Lung (tissue), 12 donors: ENCODE measurements around the gene SLC9A2. TPM values are rescaled to one million over a fixed set of nuclear protein-coding genes. Genes with fewer than 3 reads are reported as not detected.

Experiments
- ATAC-seq: fragments of 200-7000 bp; cut with Tn5 transposase; one replicate; pipeline ENCODE4 v1.9.1; 2020; ENCODE audit warnings: moderate number of reproducible peaks; ENCODE audit not compliant: insufficient read depth, low FRiP score
- DNase-seq, 3 donors: peaks; one replicate each; pipeline ENCODE4 v3.0.0-alpha.2; 2013 to 2017
- H3K27ac ChIP-seq, 2 donors: one replicate each; pipeline ENCODE4 v1.5.1; 2013; ENCODE audit warnings: mild to moderate bottlenecking in 2 of 2, moderate library complexity in 2 of 2, control low read depth in 1 of 2, inconsistent platforms in 1 of 2, low read depth in 1 of 2, low read length in 1 of 2
- H3K27me3 ChIP-seq, 3 donors: one replicate each; pipeline ENCODE4 v1.5.1; 2013; ENCODE audit warnings: low read length in 2 of 3; ENCODE audit not compliant: control insufficient read depth in 3 of 3, insufficient read depth in 3 of 3
- H3K36me3 ChIP-seq, 4 donors: one replicate each; pipeline ENCODE4 v1.5.1; 2013; ENCODE audit warnings: low read length in 4 of 4, mild to moderate bottlenecking in 1 of 4, moderate library complexity in 1 of 4; ENCODE audit not compliant: control insufficient read depth in 4 of 4, insufficient read depth in 4 of 4
- H3K4me1 ChIP-seq, 5 donors: one replicate each; pipeline ENCODE4 v1.5.1; 2013; ENCODE audit warnings: low read length in 5 of 5, mild to moderate bottlenecking in 2 of 5, moderate library complexity in 1 of 5; ENCODE audit not compliant: control insufficient read depth in 5 of 5, insufficient read depth in 5 of 5
- H3K4me3 ChIP-seq: one replicate; pipeline ENCODE4 v1.5.1; 2013; ENCODE audit warnings: mild to moderate bottlenecking, control low read depth, moderate library complexity
- H3K9ac ChIP-seq, 2 donors: one replicate each; pipeline ENCODE4 v1.5.1; 2013; ENCODE audit warnings: low read length in 2 of 2, control low read depth in 1 of 2; ENCODE audit not compliant: insufficient read depth in 1 of 2
- H3K9me3 ChIP-seq, 4 donors: one replicate each; pipeline ENCODE4 v1.5.1; 2013; ENCODE audit warnings: low read length in 3 of 4, mild to moderate bottlenecking in 1 of 4, moderate library complexity in 1 of 4; ENCODE audit not compliant: control insufficient read depth in 4 of 4, insufficient read depth in 3 of 4
- WGBS, 2 donors: extraction: QIAGEN DNeasy Blood & Tissue Kit; methylation state at CpG; one replicate each; pipeline ENCODE4 v1.1.7; 2013; 5-methylcytosine and 5-hydroxymethylcytosine counted together
- polyA plus RNA-seq, 2 donors: library from polyadenylated mRNA; stranded (reverse); fragments of 200-250 nt; gene quantifications; one replicate each; pipeline ENCODE4 v1.2.1, GENCODE V29; 2013
- total RNA-seq, 2 donors: library from RNA; depleted of rRNA in 1 of 2; stranded (reverse); fragments of >200 nt in 1 of 2; gene quantifications; one replicate each; pipeline ENCODE4 v1.2.1, GENCODE V29; 2014 to 2021
- TF ChIP-seq, protein P1 (sequence below): IDR thresholded peaks from 2 replicates; pipeline ENCODE4 v1.5.1; 2012; ENCODE audit warnings: mild to moderate bottlenecking; ENCODE audit errors: control extremely low read depth, extremely low read depth
- donor health status: control.
- donor health status: control.
- donor health status: Bipolar disorder and iron deficiency.
- donor health status: healthy.
- donor health status: DM: yes; HTN: yes; CAD: no.

The SLC9A2 gene
- total and polyA plus RNA-seq, 4 donors: 0.04 to 0.52 (median 0.07) TPM

DNA sequence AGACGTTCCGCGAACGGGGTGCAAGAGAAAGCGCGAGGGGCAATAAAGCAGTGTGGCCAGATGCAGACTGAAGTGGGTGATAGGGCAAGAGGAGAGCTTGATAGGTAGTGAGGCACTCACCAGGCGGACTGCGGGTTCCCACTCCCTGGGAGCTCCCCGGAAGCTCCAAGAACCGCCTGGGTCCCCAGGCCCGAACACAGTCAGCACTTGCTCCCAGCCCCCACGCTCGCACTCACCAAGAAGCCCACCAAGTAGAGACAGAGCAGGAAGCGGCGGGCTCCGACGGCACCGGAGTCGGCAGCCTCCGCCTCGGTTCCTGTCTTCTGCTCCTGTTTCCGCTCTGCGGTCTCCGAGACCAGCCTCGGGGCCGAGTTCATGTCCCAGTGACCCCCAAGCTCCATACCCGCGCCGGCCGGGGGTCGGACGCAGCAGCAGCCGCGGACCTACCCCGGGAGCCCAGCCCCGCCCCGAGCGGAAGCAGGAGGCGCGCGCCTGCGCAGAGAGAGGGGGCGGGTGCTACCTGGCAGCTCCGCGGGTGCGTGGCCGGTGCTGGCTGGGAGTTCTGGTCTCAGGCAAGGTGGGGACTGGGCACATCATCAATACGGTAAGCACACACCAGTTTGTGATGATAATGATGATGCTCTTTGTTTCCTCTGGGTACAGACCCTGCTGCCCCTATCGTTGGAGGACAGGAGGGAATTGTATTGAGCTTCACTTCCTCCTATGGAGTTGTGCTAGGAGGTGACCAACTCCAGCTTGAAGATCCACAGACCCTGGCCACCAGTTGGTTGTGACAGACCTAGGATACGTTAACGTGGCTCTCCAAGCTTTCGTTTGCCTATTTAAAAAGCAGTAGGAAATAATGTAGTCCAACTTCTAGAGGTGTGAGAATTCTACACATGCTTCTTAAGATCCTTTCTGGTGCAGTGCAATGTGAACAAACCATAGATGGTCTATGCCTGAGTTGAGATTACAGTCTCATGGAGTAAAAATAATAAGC, 117.4 kb downstream of the SLC9A2 start:
- Histone ChIP-seq H3K9ac (peak overlapping the region; percentile 63 to 85), H3K9me3 (no peaks in the 10 kb centered on the region), H3K36me3 (peaks cover 1 to 11% (median 2%) of the 10 kb centered on the region in 4 donors), H3K27ac (peak overlapping the region; percentile 81 to 90), H3K4me1 (peaks cover 2 to 23% (median 13%) of the 10 kb centered on the region in 5 donors), H3K4me3 (peak overlapping the region; percentile 98), H3K27me3 (no peaks in the 10 kb centered on the region)
- ATAC-seq (peak; percentile 95), DNase-seq (peak; percentile 81 to 83 (median 82))
- 1% methylated on average over 46 to 52 of the region's 52 CpGs for WGBS, 2 donors
- TF ChIP-seq, protein P1, sequence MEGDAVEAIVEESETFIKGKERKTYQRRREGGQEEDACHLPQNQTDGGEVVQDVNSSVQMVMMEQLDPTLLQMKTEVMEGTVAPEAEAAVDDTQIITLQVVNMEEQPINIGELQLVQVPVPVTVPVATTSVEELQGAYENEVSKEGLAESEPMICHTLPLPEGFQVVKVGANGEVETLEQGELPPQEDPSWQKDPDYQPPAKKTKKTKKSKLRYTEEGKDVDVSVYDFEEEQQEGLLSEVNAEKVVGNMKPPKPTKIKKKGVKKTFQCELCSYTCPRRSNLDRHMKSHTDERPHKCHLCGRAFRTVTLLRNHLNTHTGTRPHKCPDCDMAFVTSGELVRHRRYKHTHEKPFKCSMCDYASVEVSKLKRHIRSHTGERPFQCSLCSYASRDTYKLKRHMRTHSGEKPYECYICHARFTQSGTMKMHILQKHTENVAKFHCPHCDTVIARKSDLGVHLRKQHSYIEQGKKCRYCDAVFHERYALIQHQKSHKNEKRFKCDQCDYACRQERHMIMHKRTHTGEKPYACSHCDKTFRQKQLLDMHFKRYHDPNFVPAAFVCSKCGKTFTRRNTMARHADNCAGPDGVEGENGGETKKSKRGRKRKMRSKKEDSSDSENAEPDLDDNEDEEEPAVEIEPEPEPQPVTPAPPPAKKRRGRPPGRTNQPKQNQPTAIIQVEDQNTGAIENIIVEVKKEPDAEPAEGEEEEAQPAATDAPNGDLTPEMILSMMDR: no peak

- peaks cover 2 to 23% (median 13%) of the 10 kb centered on the region in 5 donors for H3K4me1 ChIP-seq
- DNase-seq (no peak), ATAC-seq (no peak)
- no peaks in the 10 kb centered on the region for H3K9me3 ChIP-seq
- peaks cover 0 to 7% (median 0%) of the 10 kb centered on the region in 4 donors for H3K36me3 ChIP-seq
- H3K27ac ChIP-seq: no peak overlapping the region
- peak overlapping the region in 1 of 2 donors; percentile 63 for H3K9ac ChIP-seq
- TF ChIP-seq, protein P1: no peak
- WGBS, 2 donors: 61 to 72% methylated on average over 1 of the region's 1 CpG
- no peaks in the 10 kb centered on the region for H3K27me3 ChIP-seq
- no peak overlapping the region for H3K4me3 ChIP-seq
Observed at GRCh38 chr2:102737431-102737830, 118.1 kb downstream of the SLC9A2 start.

DNA sequence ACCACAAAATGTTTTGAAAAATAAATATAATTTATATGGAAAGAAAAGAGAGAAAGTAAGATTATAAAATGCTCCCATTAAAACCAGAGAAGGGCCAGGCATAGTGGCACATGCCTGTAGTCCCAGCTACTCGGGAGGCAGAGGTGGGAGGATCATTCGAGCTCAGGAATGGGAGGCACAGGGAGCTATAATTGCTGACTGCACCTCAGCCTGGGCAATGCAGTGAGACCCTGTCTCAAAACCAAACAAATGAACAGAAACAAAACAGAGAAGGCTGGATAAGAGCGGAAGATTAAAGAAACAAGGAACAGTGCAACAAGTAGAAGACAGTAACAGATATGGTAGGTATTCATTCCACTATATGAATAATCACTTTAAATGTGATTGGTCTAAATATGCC, 123.9 kb downstream of the SLC9A2 start:
- ATAC-seq (no peak), DNase-seq (no peak)
- WGBS, 2 donors: 93 to 100% methylated on average over 3 of the region's 3 CpGs
- H3K4me3 ChIP-seq: no peak overlapping the region
- H3K9ac ChIP-seq: no peak overlapping the region
- no peak overlapping the region for H3K27ac ChIP-seq
- TF ChIP-seq, protein P1: no peak
- H3K27me3 ChIP-seq: no peaks in the 10 kb centered on the region
- no peaks in the 10 kb centered on the region for H3K36me3 ChIP-seq
- H3K4me1 ChIP-seq: no peaks in the 10 kb centered on the region
- no peaks in the 10 kb centered on the region for H3K9me3 ChIP-seq
